Activated naive CD4-positive, alpha-beta T cell treated with anti-CD3 and anti-CD28 coated beads, Interleukin-2, amount 50 U/mL, for 24 hours (primary cell): ENCODE measurements around the gene PNPLA6.
A peak's percentile ranks its signal among the peaks of the same experiment; 100 is the strongest.

Experiments
- H3K27ac Mint-ChIP-seq: one replicate; pipeline ENCODE4 v1.8.0; 2021; ENCODE audit warnings: mild to moderate bottlenecking, mixed read lengths
- H3K27me3 Mint-ChIP-seq: one replicate; pipeline ENCODE4 v1.8.0; 2021; ENCODE audit warnings: mixed read lengths
- H3K36me3 Mint-ChIP-seq: one replicate; pipeline ENCODE4 v1.8.0; 2021; ENCODE audit warnings: mixed read lengths
- H3K4me1 Mint-ChIP-seq: one replicate; pipeline ENCODE4 v1.8.0; 2021; ENCODE audit warnings: mixed read lengths
- H3K4me3 Mint-ChIP-seq: one replicate; pipeline ENCODE4 v1.8.0; 2021; ENCODE audit warnings: mild to moderate bottlenecking, mixed read lengths
- H3K9me3 Mint-ChIP-seq: one replicate; pipeline ENCODE4 v1.8.0; 2021; ENCODE audit warnings: mixed read lengths

Gene PNPLA6

GRCh38 chr19:7535047-7535997 is at the start of gene PNPLA6:
PNPLA6 (plus strand) TSS chr19:7535717; CDS start chr19:7535789, 72 bp downstream.
- Mint-ChIP-seq H3K9me3 (no peaks in the 10 kb centered on the region), H3K4me3 (peak within 1 kb of the TSS; percentile 95), H3K27me3 (no peaks in the 10 kb centered on the region), H3K4me1 (peaks cover 11% of the 10 kb centered on the region), H3K27ac (peak within 1 kb of the TSS; percentile 89), H3K36me3 (peaks cover 1% of the 10 kb centered on the region)

GRCh38 chr19:7486923-7487322 is 48.6 kb upstream of the PNPLA6 start:
- no peaks in the 10 kb centered on the region for H3K9me3 Mint-ChIP-seq
- no peak overlapping the region for H3K4me3 Mint-ChIP-seq
- H3K27ac Mint-ChIP-seq, result no peak overlapping the region
- H3K4me1 Mint-ChIP-seq, result peaks cover 15% of the 10 kb centered on the region
- H3K36me3 Mint-ChIP-seq, result no peaks in the 10 kb centered on the region
- no peaks in the 10 kb centered on the region for H3K27me3 Mint-ChIP-seq

GRCh38 chr19:7488736-7489353 is 46.7 kb upstream of the PNPLA6 start, which contains the start of gene PEX11G:
PEX11G (minus strand) TSS chr19:7489035; CDS start chr19:7489010, 25 bp downstream.
- Mint-ChIP-seq H3K9me3 (no peaks in the 10 kb centered on the region), H3K4me3 (peak within 1 kb of the TSS; percentile 94), H3K36me3 (no peaks in the 10 kb centered on the region), H3K4me1 (peaks cover 11% of the 10 kb centered on the region), H3K27me3 (no peaks in the 10 kb centered on the region), H3K27ac (peak within 1 kb of the TSS; percentile 83)

- H3K27ac Mint-ChIP-seq, result no peak overlapping the region
- H3K27me3 Mint-ChIP-seq, result no peaks in the 10 kb centered on the region
- H3K9me3 Mint-ChIP-seq, result no peaks in the 10 kb centered on the region
- H3K4me3 Mint-ChIP-seq, result peak overlapping the region; percentile 94
- peaks cover 11% of the 10 kb centered on the region for H3K4me1 Mint-ChIP-seq
- no peaks in the 10 kb centered on the region for H3K36me3 Mint-ChIP-seq
Observed at GRCh38 chr19:7489609-7490044, 45.9 kb upstream of the PNPLA6 start.

GRCh38 chr19:7492142-7492541 is 43.4 kb upstream of the PNPLA6 start:
- no peaks in the 10 kb centered on the region for H3K27me3 Mint-ChIP-seq
- no peak overlapping the region for H3K27ac Mint-ChIP-seq
- H3K4me1 Mint-ChIP-seq, result peaks cover 11% of the 10 kb centered on the region
- no peaks in the 10 kb centered on the region for H3K36me3 Mint-ChIP-seq
- H3K4me3 Mint-ChIP-seq, result no peak overlapping the region
- no peaks in the 10 kb centered on the region for H3K9me3 Mint-ChIP-seq

GRCh38 chr19:7492558-7492957 is 43.0 kb upstream of the PNPLA6 start:
- H3K9me3 Mint-ChIP-seq, result no peaks in the 10 kb centered on the region
- H3K36me3 Mint-ChIP-seq, result no peaks in the 10 kb centered on the region
- no peaks in the 10 kb centered on the region for H3K27me3 Mint-ChIP-seq
- peak overlapping the region; percentile 1 for H3K4me3 Mint-ChIP-seq
- no peak overlapping the region for H3K27ac Mint-ChIP-seq
- H3K4me1 Mint-ChIP-seq, result peaks cover 11% of the 10 kb centered on the region

GRCh38 chr19:7494416-7495098 is 41.0 kb upstream of the PNPLA6 start:
- Mint-ChIP-seq H3K27me3 (peaks cover 6% of the 10 kb centered on the region), H3K9me3 (no peaks in the 10 kb centered on the region), H3K36me3 (no peaks in the 10 kb centered on the region), H3K4me1 (peaks cover 6% of the 10 kb centered on the region), H3K4me3 (no peak overlapping the region), H3K27ac (no peak overlapping the region)

GRCh38 chr19:7497292-7497691 is 38.2 kb upstream of the PNPLA6 start:
- H3K4me3 Mint-ChIP-seq, result no peak overlapping the region
- peaks cover 11% of the 10 kb centered on the region for H3K27me3 Mint-ChIP-seq
- H3K27ac Mint-ChIP-seq, result no peak overlapping the region

GRCh38 chr19:7500811-7501450 is 34.6 kb upstream of the PNPLA6 start:
- H3K4me1 Mint-ChIP-seq, result peaks cover 7% of the 10 kb centered on the region
- H3K9me3 Mint-ChIP-seq, result no peaks in the 10 kb centered on the region
- peaks cover 2% of the 10 kb centered on the region for H3K36me3 Mint-ChIP-seq
- H3K4me3 Mint-ChIP-seq, result peak overlapping the region; percentile 67
- peaks cover 19% of the 10 kb centered on the region for H3K27me3 Mint-ChIP-seq
- no peak overlapping the region for H3K27ac Mint-ChIP-seq

More at GRCh38 chr19:7497292-7497691, 38.2 kb upstream of the PNPLA6 start:
- H3K36me3 Mint-ChIP-seq, result peaks cover 2% of the 10 kb centered on the region
- H3K9me3 Mint-ChIP-seq, result no peaks in the 10 kb centered on the region
- H3K4me1 Mint-ChIP-seq, result peaks cover under 1% of the 10 kb centered on the region

GRCh38 chr19:7502552-7502951 is 33.0 kb upstream of the PNPLA6 start:
- Mint-ChIP-seq H3K36me3 (peaks cover 2% of the 10 kb centered on the region), H3K4me1 (peaks cover 7% of the 10 kb centered on the region), H3K27me3 (peaks cover 23% of the 10 kb centered on the region), H3K9me3 (no peaks in the 10 kb centered on the region), H3K4me3 (no peak overlapping the region), H3K27ac (no peak overlapping the region)

- Mint-ChIP-seq H3K27me3 (peaks cover 16% of the 10 kb centered on the region), H3K27ac (no peak overlapping the region), H3K9me3 (no peaks in the 10 kb centered on the region), H3K4me3 (no peak overlapping the region), H3K36me3 (peaks cover 2% of the 10 kb centered on the region), H3K4me1 (peaks cover 7% of the 10 kb centered on the region)
Observed at GRCh38 chr19:7504684-7505083, 30.8 kb upstream of the PNPLA6 start.

GRCh38 chr19:7505288-7505681 is 30.2 kb upstream of the PNPLA6 start:
- Mint-ChIP-seq H3K27me3 (peaks cover 16% of the 10 kb centered on the region), H3K36me3 (peaks cover 2% of the 10 kb centered on the region), H3K4me1 (peaks cover 7% of the 10 kb centered on the region), H3K4me3 (no peak overlapping the region), H3K9me3 (no peaks in the 10 kb centered on the region), H3K27ac (no peak overlapping the region)

GRCh38 chr19:7505682-7506384 is 29.7 kb upstream of the PNPLA6 start:
- H3K27ac Mint-ChIP-seq, result peak overlapping the region; percentile 46
- no peak overlapping the region for H3K4me3 Mint-ChIP-seq
- peaks cover 16% of the 10 kb centered on the region for H3K27me3 Mint-ChIP-seq
- peaks cover 7% of the 10 kb centered on the region for H3K4me1 Mint-ChIP-seq
- H3K9me3 Mint-ChIP-seq, result no peaks in the 10 kb centered on the region
- peaks cover 2% of the 10 kb centered on the region for H3K36me3 Mint-ChIP-seq

GRCh38 chr19:7506385-7507328 is 28.9 kb upstream of the PNPLA6 start:
- Mint-ChIP-seq H3K27me3 (peaks cover 12% of the 10 kb centered on the region), H3K4me1 (peaks cover 7% of the 10 kb centered on the region), H3K4me3 (no peak overlapping the region), H3K36me3 (peaks cover under 1% of the 10 kb centered on the region), H3K27ac (no peak overlapping the region), H3K9me3 (no peaks in the 10 kb centered on the region)
